Natural killer cell (primary cell): ENCODE measurements around the gene HIBADH. TPM values are rescaled to one million over a fixed set of nuclear protein-coding genes. Genes with fewer than 3 reads are reported as not detected.

Source experiments
- ATAC-seq, 3 donors: fragments of 150-1000 bp in 2 of 3; fragments of 200-7000 bp in 1 of 3; cut with Tn5 transposase; 1 replicate in 1 of 3; 2 replicates in 2 of 3; pipeline ENCODE4 v1.10.0; 2021; ENCODE audit warnings: mild to moderate bottlenecking in 2 of 3, moderate library complexity in 2 of 3
- DNase-seq, 2 donors: peaks; one replicate each; pipeline versions ENCODE4 v3.0.0 to v3.0.0-alpha.2; 2013 to 2021; ENCODE audit warnings: mixed read lengths in 1 of 2
- H3K27ac ChIP-seq: one replicate; pipeline ENCODE4 v1.5.1; 2013; ENCODE audit warnings: mild to moderate bottlenecking, low read length
- H3K27me3 ChIP-seq: one replicate; pipeline ENCODE4 v1.6.1; 2013; ENCODE audit warnings: low read length; ENCODE audit not compliant: control insufficient read depth, insufficient read depth
- H3K36me3 ChIP-seq: one replicate; pipeline ENCODE4 v1.6.1; 2013; ENCODE audit warnings: low read length; ENCODE audit not compliant: control insufficient read depth, insufficient read depth
- H3K4me1 ChIP-seq: one replicate; pipeline ENCODE4 v1.6.1; 2013; ENCODE audit warnings: low read length; ENCODE audit not compliant: control insufficient read depth, insufficient read depth
- H3K4me3 ChIP-seq: one replicate; pipeline ENCODE4 v1.5.1; 2013; ENCODE audit warnings: low read length
- H3K9me3 ChIP-seq: one replicate; pipeline ENCODE4 v1.6.1; 2013; ENCODE audit warnings: low read length; ENCODE audit not compliant: control insufficient read depth, insufficient read depth
- H3K27ac Mint-ChIP-seq, 2 donors: one replicate each; pipeline ENCODE4 v1.8.0; 2022; ENCODE audit warnings: mild to moderate bottlenecking in 2 of 2, mixed read lengths in 2 of 2, moderate library complexity in 1 of 2
- H3K27me3 Mint-ChIP-seq, 2 donors: one replicate each; pipeline ENCODE4 v1.8.0; 2022; ENCODE audit warnings: low read depth in 2 of 2, mixed read lengths in 2 of 2
- H3K36me3 Mint-ChIP-seq: one replicate; pipeline ENCODE4 v1.8.0; 2022; ENCODE audit warnings: mixed read lengths
- H3K4me1 Mint-ChIP-seq, 2 donors: one replicate each; pipeline ENCODE4 v1.8.0; 2022; ENCODE audit warnings: mixed read lengths in 2 of 2
- H3K4me3 Mint-ChIP-seq: one replicate; pipeline ENCODE4 v1.8.0; 2022; ENCODE audit warnings: mild to moderate bottlenecking, moderate library complexity, mixed read lengths
- H3K9me3 Mint-ChIP-seq, 2 donors: one replicate each; pipeline ENCODE4 v1.8.0; 2022; ENCODE audit warnings: mixed read lengths in 2 of 2
- WGBS: methylation state at CpG from one replicate; pipeline ENCODE4 v1.1.7; 2013; ENCODE audit warnings: missing lambda C conversion rate; ENCODE audit not compliant: insufficient coverage; 5-methylcytosine and 5-hydroxymethylcytosine counted together
- intact Hi-C: fragments of 100-400 bp; cut with micrococcal nuclease; formaldehyde crosslinking; loops from one replicate; pipeline ENCODE4 v1.14.2; 2022
- total RNA-seq, 4 donors: library from RNA; stranded (reverse); fragments of 120-200 nt in 1 of 4; gene quantifications; one replicate each; pipeline versions ENCODE4 v1.2.3 to v1.2.4, GENCODE V29; 2013 to 2022
- TF ChIP-seq, protein P1 (sequence below): fragments of 200-600 bp; IDR thresholded peaks from one replicate; pipeline ENCODE4 v1.8.0; 2022; ENCODE audit warnings: antibody characterized with exemption

Gene HIBADH
- total RNA-seq, 3 donors from 2014 or later (not counting 1 experiment from before 2014, with no cell fraction given): 8.0 to 9.9 (median 8.1) TPM

DNA sequence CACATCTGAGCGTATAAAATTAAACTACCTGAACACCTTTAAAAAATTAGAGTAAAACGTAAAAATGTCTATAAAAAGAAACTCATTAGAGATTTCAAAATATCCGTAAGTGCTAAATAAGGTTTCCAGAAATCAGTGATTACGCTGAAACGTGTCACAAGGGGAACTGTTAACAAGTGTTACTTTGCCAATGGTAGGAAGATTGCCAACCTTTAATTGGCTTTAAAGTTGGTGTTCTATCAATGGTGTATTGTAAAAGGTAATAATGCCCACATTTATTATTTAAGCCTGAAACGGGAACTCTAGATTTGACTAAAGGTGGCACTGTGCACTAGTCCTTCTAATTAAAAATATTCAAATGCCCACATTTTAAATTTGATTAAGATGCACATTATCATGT, 37.8 kb upstream of the HIBADH start:
- 92% methylated on average over 5 of the region's 6 CpGs for WGBS

DNA sequence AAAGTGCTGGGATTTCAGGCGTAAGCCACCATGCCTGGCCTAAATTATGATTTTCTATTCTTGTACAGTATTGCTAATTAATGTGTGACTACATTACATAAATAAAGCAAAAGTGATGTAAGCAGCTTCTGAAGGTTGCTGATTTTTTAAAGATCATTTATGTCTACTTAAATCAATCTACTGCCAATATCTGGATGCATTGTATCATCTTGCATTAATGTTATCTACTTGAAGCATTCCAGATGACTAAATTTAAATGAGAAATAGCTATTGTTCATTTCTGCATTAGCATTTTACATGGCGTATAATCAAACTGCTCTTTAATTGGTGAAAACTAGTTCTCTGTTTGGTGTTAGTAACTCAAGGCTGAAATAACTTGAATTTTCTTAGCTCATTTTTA, 37.1 kb upstream of the HIBADH start:
- H3K27me3 Mint-ChIP-seq: peaks cover 4 to 7% of the 10 kb centered on the region in 2 donors
- Histone ChIP-seq H3K27me3 (no peaks in the 10 kb centered on the region), H3K27ac (no peak overlapping the region), H3K4me1 (peaks cover 3% of the 10 kb centered on the region), H3K36me3 (no peaks in the 10 kb centered on the region), H3K9me3 (no peaks in the 10 kb centered on the region), H3K4me3 (no peak overlapping the region)
- no peaks in the 10 kb centered on the region for H3K4me1 Mint-ChIP-seq
- intact Hi-C loops: no loop called here
- no peak overlapping the region for H3K4me3 Mint-ChIP-seq
- DNase-seq (no peak), ATAC-seq (no peak)
- H3K27ac Mint-ChIP-seq: no peak overlapping the region
- H3K9me3 Mint-ChIP-seq: no peaks in the 10 kb centered on the region
- H3K36me3 Mint-ChIP-seq: no peaks in the 10 kb centered on the region
- no CpG with 5 or more reads among the region's 2 CpGs for WGBS
- TF ChIP-seq, protein P1, sequence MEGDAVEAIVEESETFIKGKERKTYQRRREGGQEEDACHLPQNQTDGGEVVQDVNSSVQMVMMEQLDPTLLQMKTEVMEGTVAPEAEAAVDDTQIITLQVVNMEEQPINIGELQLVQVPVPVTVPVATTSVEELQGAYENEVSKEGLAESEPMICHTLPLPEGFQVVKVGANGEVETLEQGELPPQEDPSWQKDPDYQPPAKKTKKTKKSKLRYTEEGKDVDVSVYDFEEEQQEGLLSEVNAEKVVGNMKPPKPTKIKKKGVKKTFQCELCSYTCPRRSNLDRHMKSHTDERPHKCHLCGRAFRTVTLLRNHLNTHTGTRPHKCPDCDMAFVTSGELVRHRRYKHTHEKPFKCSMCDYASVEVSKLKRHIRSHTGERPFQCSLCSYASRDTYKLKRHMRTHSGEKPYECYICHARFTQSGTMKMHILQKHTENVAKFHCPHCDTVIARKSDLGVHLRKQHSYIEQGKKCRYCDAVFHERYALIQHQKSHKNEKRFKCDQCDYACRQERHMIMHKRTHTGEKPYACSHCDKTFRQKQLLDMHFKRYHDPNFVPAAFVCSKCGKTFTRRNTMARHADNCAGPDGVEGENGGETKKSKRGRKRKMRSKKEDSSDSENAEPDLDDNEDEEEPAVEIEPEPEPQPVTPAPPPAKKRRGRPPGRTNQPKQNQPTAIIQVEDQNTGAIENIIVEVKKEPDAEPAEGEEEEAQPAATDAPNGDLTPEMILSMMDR: no peak

More for the DNA sequence above, 37.8 kb upstream of the HIBADH start:
- DNase-seq (no peak), ATAC-seq (no peak)
- H3K27ac Mint-ChIP-seq: no peak overlapping the region
- intact Hi-C loops: no loop called here
- Histone ChIP-seq H3K4me1 (peaks cover 3% of the 10 kb centered on the region), H3K27me3 (no peaks in the 10 kb centered on the region), H3K36me3 (no peaks in the 10 kb centered on the region), H3K9me3 (no peaks in the 10 kb centered on the region), H3K27ac (no peak overlapping the region), H3K4me3 (no peak overlapping the region)
- H3K9me3 Mint-ChIP-seq: no peaks in the 10 kb centered on the region
- H3K4me3 Mint-ChIP-seq: no peak overlapping the region
- peaks cover 5 to 7% of the 10 kb centered on the region in 2 donors for H3K27me3 Mint-ChIP-seq
- TF ChIP-seq, protein P1: no peak
- H3K36me3 Mint-ChIP-seq: no peaks in the 10 kb centered on the region
- H3K4me1 Mint-ChIP-seq: no peaks in the 10 kb centered on the region

DNA sequence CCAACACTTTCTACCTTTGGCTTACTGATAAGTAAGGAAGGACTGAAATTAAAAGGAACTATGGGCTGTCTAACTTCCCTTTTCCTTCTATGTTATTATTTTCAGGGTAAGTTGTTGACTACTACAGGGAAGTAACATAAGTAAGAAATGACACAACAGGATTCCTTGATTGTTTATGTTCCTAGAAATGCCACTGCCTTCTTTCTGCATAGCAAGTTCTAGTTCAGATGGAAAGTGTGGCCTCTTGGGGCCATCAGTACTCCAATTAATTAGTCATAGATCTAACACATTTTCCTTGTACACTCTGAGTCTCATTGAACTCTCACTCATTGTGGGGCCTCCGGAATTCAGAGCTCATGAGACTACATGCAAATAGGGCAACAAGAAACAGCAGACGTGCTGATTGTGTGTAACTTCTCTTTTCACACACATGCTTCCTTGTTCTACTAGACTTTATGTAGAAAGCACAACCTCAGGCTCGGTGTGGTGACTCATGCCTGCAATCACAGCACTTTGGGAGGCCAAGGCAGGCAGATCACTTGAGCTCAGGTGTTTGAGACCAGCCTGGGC, 35.3 kb upstream of the HIBADH start:
- H3K36me3 ChIP-seq: no peaks in the 10 kb centered on the region
- TF ChIP-seq, protein P1: no peak
- no peak overlapping the region for H3K27ac Mint-ChIP-seq
- H3K36me3 Mint-ChIP-seq: no peaks in the 10 kb centered on the region
- H3K27ac ChIP-seq: no peak overlapping the region
- no peaks in the 10 kb centered on the region for H3K9me3 ChIP-seq
- no peak overlapping the region for H3K4me3 ChIP-seq
- no peaks in the 10 kb centered on the region for H3K27me3 ChIP-seq
- no peaks in the 10 kb centered on the region for H3K4me1 Mint-ChIP-seq
- 45% methylated on average over 3 of the region's 3 CpGs for WGBS
- ATAC-seq (peak in 2 of 3 donors; percentile 12 to 48), DNase-seq (no peak)
- no peak overlapping the region for H3K4me3 Mint-ChIP-seq
- peaks cover 2 to 7% of the 10 kb centered on the region in 2 donors for H3K27me3 Mint-ChIP-seq
- H3K4me1 ChIP-seq: peaks cover 3% of the 10 kb centered on the region
- intact Hi-C loops: no loop called here
- no peaks in the 10 kb centered on the region for H3K9me3 Mint-ChIP-seq

DNA sequence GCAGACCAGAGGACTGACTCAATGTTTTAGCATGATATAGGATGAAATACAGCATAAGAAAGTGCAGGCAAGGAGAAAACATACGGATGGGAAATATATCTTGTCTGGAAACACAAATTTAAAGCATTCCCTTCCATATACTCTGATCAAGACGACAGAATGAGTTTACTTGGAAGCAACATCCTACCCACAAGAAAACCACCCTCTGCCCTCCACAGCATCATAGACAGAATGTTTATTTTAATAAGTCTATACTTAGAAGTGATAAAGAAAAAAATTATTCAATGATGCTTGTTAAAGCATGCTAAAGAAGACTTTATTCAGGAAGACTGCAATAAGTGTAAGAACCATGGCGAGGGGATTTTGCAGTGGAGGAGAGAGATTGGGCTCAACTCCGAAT, 32.4 kb upstream of the HIBADH start:
- Mint-ChIP-seq H3K27ac (no peak overlapping the region), H3K27me3 (peaks cover 3 to 5% of the 10 kb centered on the region in 2 donors), H3K36me3 (no peaks in the 10 kb centered on the region), H3K4me3 (no peak overlapping the region), H3K4me1 (no peaks in the 10 kb centered on the region), H3K9me3 (no peaks in the 10 kb centered on the region)
- TF ChIP-seq, protein P1: no peak
- H3K4me1 ChIP-seq: peaks cover 3% of the 10 kb centered on the region
- H3K9me3 ChIP-seq: no peaks in the 10 kb centered on the region
- intact Hi-C loops: no loop called here
- no peak overlapping the region for H3K27ac ChIP-seq
- H3K36me3 ChIP-seq: no peaks in the 10 kb centered on the region
- DNase-seq (no peak), ATAC-seq (no peak)
- H3K27me3 ChIP-seq: no peaks in the 10 kb centered on the region
- 87% methylated on average over 4 of the region's 4 CpGs for WGBS
- H3K4me3 ChIP-seq: no peak overlapping the region
